HG02981 (cell line): ENCODE measurements around the gene DAPK1.

ENCODE experiments used
- ATAC-seq: cut with Tn5 transposase; IDR thresholded peaks from one replicate; pipeline ENCODE4 v1.9.1; 2021; ENCODE audit warnings: mild to moderate bottlenecking, moderate library complexity; ENCODE audit not compliant: unreplicated experiment

The DAPK1 gene

GRCh38 chr9:87706066-87706739 is 208.5 kb downstream of the DAPK1 start:
- no peak for ATAC-seq

- no peak for ATAC-seq
Measured at GRCh38 chr9:87707805-87708506, 210.3 kb downstream of the DAPK1 start.

GRCh38 chr9:87708546-87708945 is 210.9 kb downstream of the DAPK1 start:
- ATAC-seq: no peak

- no peak for ATAC-seq
Measured at GRCh38 chr9:87708986-87709728, 211.5 kb downstream of the DAPK1 start.

- ATAC-seq: no peak
Measured at GRCh38 chr9:87710443-87710842, 212.8 kb downstream of the DAPK1 start.

- no peak for ATAC-seq
Measured at GRCh38 chr9:87711857-87712800, 214.5 kb downstream of the DAPK1 start.

- ATAC-seq: no peak
Measured at GRCh38 chr9:87712801-87713277, 215.2 kb downstream of the DAPK1 start.

- ATAC-seq: no peak
Measured at GRCh38 chr9:87713278-87713987, 215.8 kb downstream of the DAPK1 start.

- no peak for ATAC-seq
Measured at GRCh38 chr9:87713988-87714330, 216.3 kb downstream of the DAPK1 start.

GRCh38 chr9:87714819-87715218 is 217.2 kb downstream of the DAPK1 start:
- ATAC-seq: no peak

- no peak for ATAC-seq
Measured at GRCh38 chr9:87716141-87716540, 218.5 kb downstream of the DAPK1 start.

GRCh38 chr9:87717456-87717855 is 219.8 kb downstream of the DAPK1 start:
- no peak for ATAC-seq

GRCh38 chr9:87718231-87718630 is 220.6 kb downstream of the DAPK1 start:
- no peak for ATAC-seq

GRCh38 chr9:87718852-87719612 is 221.4 kb downstream of the DAPK1 start:
- ATAC-seq: no peak

GRCh38 chr9:87720173-87720572 is 222.5 kb downstream of the DAPK1 start:
- no peak for ATAC-seq

- ATAC-seq: no peak
Measured at GRCh38 chr9:87722393-87723088, 224.9 kb downstream of the DAPK1 start.

- no peak for ATAC-seq
Measured at GRCh38 chr9:87725356-87725899, 227.8 kb downstream of the DAPK1 start.

- no peak for ATAC-seq
Measured at GRCh38 chr9:87725900-87726709, 228.4 kb downstream of the DAPK1 start, which contains the start of gene CTSL. CTSL (plus strand) TSS chr9:87726119; CDS start chr9:87727604, 1,485 bp downstream.
